GM12801 (cell line): Measurements from ENCODE around the gene NAT16.

Source experiments
- CTCF ChIP-seq: IDR thresholded peaks from one replicate; pipeline ENCODE4 v1.5.1; 2011; ENCODE audit warnings: control low read depth; ENCODE audit not compliant: insufficient read length; ENCODE audit errors: extremely low read depth

NAT16 gene

GRCh38 chr7:101138213-101138870 lies 41.8 kb downstream of the NAT16 start:
- TF ChIP-seq CTCF = no peak

GRCh38 chr7:101137651-101138212 lies 42.4 kb downstream of the NAT16 start:
- TF ChIP-seq CTCF = no peak

- no peak for TF ChIP-seq CTCF
Measured at GRCh38 chr7:101134399-101134980, 45.6 kb downstream of the NAT16 start.

GRCh38 chr7:101133621-101134398 lies 46.3 kb downstream of the NAT16 start:
- no peak for TF ChIP-seq CTCF

GRCh38 chr7:101129603-101130117 lies 50.4 kb downstream of the NAT16 start:
- TF ChIP-seq CTCF = no peak

- no peak for TF ChIP-seq CTCF
Measured at GRCh38 chr7:101128040-101128834, 51.9 kb downstream of the NAT16 start.
